Spinal cord (tissue), 10 donors: Measurements from ENCODE around the gene CUX1. TPM values are rescaled to one million over a fixed set of nuclear protein-coding genes. Genes with fewer than 3 reads are reported as not detected.

Experiments used
- DNase-seq, 6 donors: peaks; one replicate each; pipeline versions ENCODE4 v3.0.0 to v3.0.0-alpha.2; 2013 to 2015; ENCODE audit warnings: low spot score in 6 of 6, low read depth in 4 of 6
- H3K27ac ChIP-seq: one replicate; pipeline ENCODE4 v1.5.1; 2013; ENCODE audit warnings: low read depth, low read length, control low read depth
- H3K27me3 ChIP-seq: one replicate; pipeline ENCODE4 v1.6.1; 2013; ENCODE audit warnings: low read length; ENCODE audit not compliant: control insufficient read depth, insufficient read depth
- H3K36me3 ChIP-seq: one replicate; pipeline ENCODE4 v1.6.1; 2013; ENCODE audit warnings: low read length; ENCODE audit not compliant: control insufficient read depth, insufficient read depth
- H3K4me1 ChIP-seq: one replicate; pipeline ENCODE4 v1.6.1; 2013; ENCODE audit warnings: low read length; ENCODE audit not compliant: control insufficient read depth, insufficient read depth
- H3K4me3 ChIP-seq: one replicate; pipeline ENCODE4 v1.5.1; 2013; ENCODE audit warnings: low read depth, low read length, control low read depth
- H3K9me3 ChIP-seq: one replicate; pipeline ENCODE4 v1.6.1; 2013; ENCODE audit warnings: low read length; ENCODE audit not compliant: control insufficient read depth, insufficient read depth
- WGBS: methylation state at CpG from one replicate; pipeline ENCODE4 v1.1.5; 2013; ENCODE audit warnings: missing lambda C conversion rate; ENCODE audit not compliant: insufficient coverage; 5-methylcytosine and 5-hydroxymethylcytosine counted together
- polyA plus RNA-seq, 2 donors: library from polyadenylated mRNA; unstranded; fragments of 120-200 nt; gene quantifications; one replicate each; pipeline ENCODE4 v1.2.1, GENCODE V29; 2013; ENCODE audit not compliant: insufficient read length in 2 of 2
- total RNA-seq, 2 donors: library from RNA; depleted of rRNA in 1 of 2; stranded (reverse); fragments of 120-200 nt in 1 of 2; fragments of >200 nt in 1 of 2; gene quantifications; one replicate each; pipeline versions ENCODE4 v1.2.3 to v1.2.4, GENCODE V29; 2013 to 2014
- donor health status: healthy.

Gene CUX1
- total and polyA plus RNA-seq, 4 donors: 45.1 to 111 (median 76.1) TPM

- 99% methylated on average over 11 of the region's 17 CpGs for WGBS
- Histone ChIP-seq H3K4me3 (no peak overlapping the region), H3K27ac (no peak overlapping the region), H3K4me1 (peaks cover 66% of the 10 kb centered on the region), H3K36me3 (peaks cover 83% of the 10 kb centered on the region), H3K27me3 (no peaks in the 10 kb centered on the region), H3K9me3 (no peaks in the 10 kb centered on the region)
- DNase-seq: no peak
Observed at GRCh38 chr7:102305414-102306268, 488.2 kb downstream of the CUX1 start.

GRCh38 chr7:102306916-102307677, 489.7 kb downstream of the CUX1 start:
- Histone ChIP-seq H3K9me3 (no peaks in the 10 kb centered on the region), H3K36me3 (peaks cover 80% of the 10 kb centered on the region), H3K4me3 (no peak overlapping the region), H3K27ac (no peak overlapping the region), H3K4me1 (peaks cover 59% of the 10 kb centered on the region), H3K27me3 (no peaks in the 10 kb centered on the region)
- peak in 4 of 6 donors; percentile 22 to 82 (median 57) for DNase-seq
- 22% methylated on average over 13 of the region's 17 CpGs for WGBS

DNA sequence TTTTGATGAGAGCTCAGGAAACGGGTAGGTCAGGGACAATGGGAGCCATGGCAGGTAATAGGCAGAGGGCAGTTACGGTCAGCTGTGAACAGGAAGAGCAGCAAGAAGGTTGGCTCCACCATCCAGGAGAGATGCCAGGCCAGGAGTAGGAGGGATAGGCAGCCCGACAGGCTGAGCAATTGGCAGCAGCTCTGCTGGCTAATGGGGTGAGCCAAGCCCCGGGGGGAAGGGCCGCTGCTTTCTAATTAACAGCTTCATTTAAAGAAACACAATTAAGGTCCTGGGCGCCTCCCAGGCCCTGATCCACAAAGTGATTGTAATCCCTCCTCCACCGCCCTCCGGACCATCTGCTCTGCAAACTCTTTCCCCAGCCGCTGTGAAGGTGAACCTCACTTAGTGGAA, 493.0 kb downstream of the CUX1 start:
- Histone ChIP-seq H3K27me3 (no peaks in the 10 kb centered on the region), H3K4me3 (no peak overlapping the region), H3K9me3 (no peaks in the 10 kb centered on the region), H3K4me1 (peaks cover 33% of the 10 kb centered on the region), H3K27ac (peak overlapping the region; percentile 7), H3K36me3 (peaks cover 83% of the 10 kb centered on the region)
- peak in 3 of 6 donors; percentile 45 to 84 (median 82) for DNase-seq
- WGBS: 37% methylated on average over 9 of the region's 9 CpGs

- no peak for DNase-seq
- no peak overlapping the region for H3K4me3 ChIP-seq
- H3K36me3 ChIP-seq: peaks cover 88% of the 10 kb centered on the region
- no peaks in the 10 kb centered on the region for H3K9me3 ChIP-seq
- no peak overlapping the region for H3K27ac ChIP-seq
- peaks cover 22% of the 10 kb centered on the region for H3K4me1 ChIP-seq
- H3K27me3 ChIP-seq: no peaks in the 10 kb centered on the region
- 93% methylated on average over 2 of the region's 2 CpGs for WGBS
Observed at GRCh38 chr7:102312317-102312716, 494.9 kb downstream of the CUX1 start.

GRCh38 chr7:102313997-102314780, 496.8 kb downstream of the CUX1 start:
- Histone ChIP-seq H3K9me3 (no peaks in the 10 kb centered on the region), H3K27ac (no peak overlapping the region), H3K36me3 (peaks cover 88% of the 10 kb centered on the region), H3K4me3 (no peak overlapping the region), H3K27me3 (no peaks in the 10 kb centered on the region), H3K4me1 (peaks cover 18% of the 10 kb centered on the region)
- no peak for DNase-seq
- WGBS: 90% methylated on average over 22 of the region's 22 CpGs

DNA sequence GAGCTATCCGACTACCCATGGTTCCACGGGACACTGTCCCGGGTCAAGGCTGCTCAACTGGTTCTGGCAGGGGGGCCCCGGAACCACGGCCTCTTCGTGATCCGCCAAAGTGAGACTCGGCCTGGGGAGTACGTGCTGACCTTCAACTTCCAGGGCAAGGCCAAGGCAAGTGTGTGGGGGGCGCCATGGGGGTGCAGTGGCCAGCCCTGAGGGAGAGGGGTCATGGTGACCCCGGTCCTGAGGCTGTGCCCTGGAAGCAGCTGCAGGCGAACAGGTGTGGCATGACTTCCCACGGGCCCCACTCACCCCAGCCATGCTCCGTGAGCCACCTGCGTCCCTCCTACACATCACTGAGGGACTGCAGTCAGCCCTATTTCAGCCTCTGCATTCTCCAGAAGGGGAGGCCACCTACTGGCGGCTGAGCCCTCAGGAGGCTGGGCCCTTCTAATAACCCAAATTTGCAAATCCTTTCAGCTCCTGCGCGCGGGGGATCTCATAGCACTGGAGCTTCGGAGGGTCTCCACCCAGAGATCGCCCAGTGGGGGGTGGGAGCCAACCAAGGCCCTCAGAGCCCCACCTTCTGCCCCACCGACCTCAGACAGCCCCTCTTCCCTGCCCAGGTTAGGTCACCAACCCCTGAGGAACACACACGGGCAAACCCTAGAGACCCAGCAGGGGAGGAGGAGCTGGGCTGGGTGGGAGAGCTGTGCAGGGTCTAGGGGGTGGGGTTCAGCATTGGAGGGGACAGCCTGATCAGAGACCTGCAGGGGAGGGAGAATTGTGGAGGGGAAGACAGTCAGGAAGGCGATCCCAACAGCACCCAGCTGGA, 500.0 kb downstream of the CUX1 start:
- H3K36me3 ChIP-seq: peaks cover 91% of the 10 kb centered on the region
- no peak for DNase-seq
- H3K4me1 ChIP-seq: peaks cover 6% of the 10 kb centered on the region
- H3K27me3 ChIP-seq: no peaks in the 10 kb centered on the region
- H3K9me3 ChIP-seq: no peaks in the 10 kb centered on the region
- H3K4me3 ChIP-seq: no peak overlapping the region
- 76% methylated on average over 23 of the region's 24 CpGs for WGBS
- no peak overlapping the region for H3K27ac ChIP-seq

DNA sequence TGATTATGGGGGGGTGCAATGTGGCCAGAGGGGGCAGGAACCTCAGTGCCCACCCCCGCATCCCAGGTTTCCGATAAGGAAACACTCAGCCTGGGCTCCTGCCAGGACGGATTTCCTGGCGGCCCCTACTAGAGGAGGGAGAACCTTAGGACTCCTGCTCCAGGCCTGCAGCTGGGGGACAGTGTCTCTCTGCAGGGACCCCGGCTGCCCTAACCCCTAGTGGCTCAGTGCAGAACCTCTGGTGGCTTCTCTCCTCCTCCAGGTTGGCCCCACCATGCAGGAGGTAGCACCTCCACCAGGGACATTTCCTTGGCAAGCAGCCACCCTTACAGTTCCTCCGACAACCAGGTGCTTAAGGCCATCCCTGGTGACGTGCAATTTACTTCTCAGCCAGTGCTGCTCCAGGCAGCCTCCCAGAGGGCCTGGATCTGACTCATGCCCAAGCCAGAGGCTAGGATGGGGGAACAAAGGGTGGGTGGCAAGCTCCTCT, 501.1 kb downstream of the CUX1 start:
- no peaks in the 10 kb centered on the region for H3K9me3 ChIP-seq
- 80% methylated on average over 7 of the region's 7 CpGs for WGBS
- H3K27ac ChIP-seq: no peak overlapping the region
- peaks cover 6% of the 10 kb centered on the region for H3K4me1 ChIP-seq
- H3K4me3 ChIP-seq: no peak overlapping the region
- no peaks in the 10 kb centered on the region for H3K27me3 ChIP-seq
- peaks cover 87% of the 10 kb centered on the region for H3K36me3 ChIP-seq
- DNase-seq: no peak

DNA sequence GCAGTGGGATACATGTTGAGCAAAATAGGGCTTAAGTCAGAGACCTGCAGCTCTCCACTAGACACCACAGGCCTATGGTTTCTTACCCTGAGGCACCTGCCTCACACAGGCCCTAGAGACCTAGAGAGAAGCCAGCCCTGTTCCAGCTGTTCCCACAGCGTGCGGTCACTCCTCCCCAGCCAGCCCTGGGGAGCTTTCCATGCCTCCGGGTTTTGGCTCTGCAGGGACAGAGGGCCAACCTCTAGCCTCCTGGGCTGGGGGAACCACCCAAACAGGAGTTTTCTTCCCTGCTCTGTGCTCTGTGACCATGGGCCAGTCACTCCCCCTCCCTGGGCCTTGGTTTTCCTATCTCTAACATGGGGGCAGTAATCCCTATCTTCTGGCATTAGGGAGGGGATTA, 502.2 kb downstream of the CUX1 start:
- no peak overlapping the region for H3K27ac ChIP-seq
- no peak for DNase-seq
- H3K4me3 ChIP-seq: no peak overlapping the region
- no peaks in the 10 kb centered on the region for H3K9me3 ChIP-seq
- peaks cover 6% of the 10 kb centered on the region for H3K4me1 ChIP-seq
- WGBS: 94% methylated on average over 3 of the region's 3 CpGs
- peaks cover 75% of the 10 kb centered on the region for H3K36me3 ChIP-seq
- no peaks in the 10 kb centered on the region for H3K27me3 ChIP-seq
